ENCODE results near the gene SYNDIG1.

SYNDIG1 gene

DNA sequence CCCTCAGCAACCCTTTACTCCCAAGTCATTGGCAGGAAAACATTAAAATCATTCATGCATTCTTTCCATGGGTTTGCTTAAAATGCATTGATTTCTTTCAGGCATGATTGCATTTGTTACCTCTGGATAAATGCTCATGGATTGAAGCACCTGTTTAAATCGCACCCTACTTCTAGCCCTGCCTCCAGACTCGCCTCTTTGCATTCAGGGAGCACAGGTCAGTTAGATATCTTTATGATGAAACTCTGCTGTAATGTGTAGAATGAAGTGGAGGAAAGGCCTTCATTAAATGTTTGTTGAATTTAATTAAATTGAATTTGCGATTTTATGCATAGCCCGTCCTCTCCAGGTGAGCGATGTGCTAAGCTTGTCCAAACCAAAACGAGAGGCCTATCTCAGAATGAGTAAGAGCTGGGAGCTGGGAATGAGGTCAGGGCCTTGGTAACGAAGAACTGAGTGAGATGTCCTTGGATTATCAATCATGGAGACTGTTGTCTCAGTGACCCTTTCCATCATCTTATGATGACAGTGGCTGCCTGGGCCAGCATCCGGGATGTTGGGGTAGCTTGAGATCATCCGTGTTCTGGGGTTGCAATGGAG lies 210.1 kb downstream of the SYNDIG1 start:
- TF ChIP-seq, protein P1, sequence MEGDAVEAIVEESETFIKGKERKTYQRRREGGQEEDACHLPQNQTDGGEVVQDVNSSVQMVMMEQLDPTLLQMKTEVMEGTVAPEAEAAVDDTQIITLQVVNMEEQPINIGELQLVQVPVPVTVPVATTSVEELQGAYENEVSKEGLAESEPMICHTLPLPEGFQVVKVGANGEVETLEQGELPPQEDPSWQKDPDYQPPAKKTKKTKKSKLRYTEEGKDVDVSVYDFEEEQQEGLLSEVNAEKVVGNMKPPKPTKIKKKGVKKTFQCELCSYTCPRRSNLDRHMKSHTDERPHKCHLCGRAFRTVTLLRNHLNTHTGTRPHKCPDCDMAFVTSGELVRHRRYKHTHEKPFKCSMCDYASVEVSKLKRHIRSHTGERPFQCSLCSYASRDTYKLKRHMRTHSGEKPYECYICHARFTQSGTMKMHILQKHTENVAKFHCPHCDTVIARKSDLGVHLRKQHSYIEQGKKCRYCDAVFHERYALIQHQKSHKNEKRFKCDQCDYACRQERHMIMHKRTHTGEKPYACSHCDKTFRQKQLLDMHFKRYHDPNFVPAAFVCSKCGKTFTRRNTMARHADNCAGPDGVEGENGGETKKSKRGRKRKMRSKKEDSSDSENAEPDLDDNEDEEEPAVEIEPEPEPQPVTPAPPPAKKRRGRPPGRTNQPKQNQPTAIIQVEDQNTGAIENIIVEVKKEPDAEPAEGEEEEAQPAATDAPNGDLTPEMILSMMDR (IDR thresholded peaks at IDR 0.05; ENCODE audit: low read depth, low read length, missing control alignments): no peak
- in situ Hi-C loops (cut with HindIII; ENCODE audit: low sequenced_read_pairs): no loop called here
- no peak overlapping the region for H3K4me3 ChIP-seq (ENCODE audit: low read depth, low read length)
- DNase-seq (ENCODE audit: low read depth): no peak

DNA sequence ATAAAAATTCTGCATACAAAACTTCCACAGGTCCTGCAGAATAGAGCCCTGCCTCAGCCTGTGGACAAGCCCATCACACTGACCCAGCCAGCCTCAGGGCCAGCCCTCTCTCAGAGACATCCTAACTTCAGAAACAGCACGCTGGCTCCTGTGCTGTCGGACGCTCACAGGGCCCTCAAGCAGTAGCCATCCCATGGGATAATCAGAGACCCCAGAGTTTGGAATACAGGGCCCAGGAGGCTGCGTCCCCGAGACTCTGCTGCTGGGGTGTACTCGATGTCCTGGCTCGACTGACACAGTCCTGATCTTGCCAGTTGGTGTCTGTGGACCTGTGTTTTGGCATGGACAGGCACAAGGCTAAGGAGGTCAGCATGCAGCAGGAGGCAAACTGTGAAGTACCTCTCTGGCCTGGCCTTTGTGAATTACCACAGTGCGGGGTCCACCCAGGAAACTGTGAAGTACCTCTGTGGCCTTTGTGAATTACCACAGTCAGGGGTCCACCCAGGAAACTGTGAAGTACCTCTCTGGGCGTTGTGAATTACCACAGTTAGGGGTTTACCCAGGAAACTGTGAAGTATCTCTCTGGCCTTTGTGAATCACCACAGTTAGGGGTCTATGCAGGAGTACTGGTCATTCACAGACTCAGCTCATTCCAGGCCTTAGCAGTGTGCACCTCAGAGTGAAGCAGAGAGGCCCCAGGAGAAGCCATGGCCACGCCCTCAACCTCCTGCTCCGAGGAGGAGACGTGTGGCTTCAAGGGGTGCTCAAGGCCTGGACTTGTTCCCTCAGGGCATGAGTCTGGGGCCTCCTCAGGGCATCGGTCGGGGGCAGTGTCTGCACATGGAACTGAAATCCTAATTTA lies 212.4 kb downstream of the SYNDIG1 start:
- DNase-seq (ENCODE audit: low read depth): no peak
- H3K4me3 ChIP-seq (ENCODE audit: low read depth, low read length): no peak overlapping the region
- in situ Hi-C loops (cut with HindIII; ENCODE audit: low sequenced_read_pairs): no loop called here
- TF ChIP-seq, protein P1 (IDR thresholded peaks at IDR 0.05; ENCODE audit: low read depth, low read length, missing control alignments): no peak

GRCh38 chr20:24682496-24682985 lies 213.1 kb downstream of the SYNDIG1 start:
- in situ Hi-C loops (cut with HindIII; ENCODE audit: low sequenced_read_pairs): no loop called here
- H3K4me3 ChIP-seq (ENCODE audit: low read depth, low read length): no peak overlapping the region
- no peak for DNase-seq (ENCODE audit: low read depth)
- TF ChIP-seq, protein P1 (IDR thresholded peaks at IDR 0.05; ENCODE audit: low read depth, low read length, missing control alignments): no peak

GRCh38 chr20:24683676-24684075 lies 214.2 kb downstream of the SYNDIG1 start:
- TF ChIP-seq, protein P1 (IDR thresholded peaks at IDR 0.05; ENCODE audit: low read depth, low read length, missing control alignments): no peak
- H3K4me3 ChIP-seq (ENCODE audit: low read depth, low read length): no peak overlapping the region
- in situ Hi-C loops (cut with HindIII; ENCODE audit: low sequenced_read_pairs): no loop called here
- no peak for DNase-seq (ENCODE audit: low read depth)

DNA sequence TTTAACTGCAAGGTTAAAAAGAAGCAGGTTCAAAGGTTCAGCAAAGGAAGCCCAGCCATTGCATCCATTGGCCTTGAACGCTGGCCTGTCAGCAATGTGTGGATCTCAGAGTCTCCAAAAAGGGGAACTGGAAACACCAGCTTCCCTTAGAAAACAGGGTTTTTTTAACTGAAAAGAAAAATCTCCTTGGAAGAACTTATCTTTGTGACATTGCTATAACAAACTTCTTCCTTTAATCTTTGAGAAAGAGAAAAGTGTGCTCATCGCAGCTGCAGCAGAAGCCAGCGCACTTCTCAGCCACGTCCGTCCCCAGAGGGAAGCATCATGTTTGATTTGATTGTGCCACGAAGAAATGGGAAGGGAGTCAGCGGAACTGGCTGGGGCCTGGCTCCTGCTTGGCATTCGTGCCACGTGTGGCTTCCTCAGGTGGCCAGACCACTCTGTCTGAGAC lies 215.0 kb downstream of the SYNDIG1 start:
- in situ Hi-C loops (cut with HindIII; ENCODE audit: low sequenced_read_pairs): no loop called here
- H3K4me3 ChIP-seq (ENCODE audit: low read depth, low read length): no peak overlapping the region
- TF ChIP-seq, protein P1 (IDR thresholded peaks at IDR 0.05; ENCODE audit: low read depth, low read length, missing control alignments): no peak

DNA sequence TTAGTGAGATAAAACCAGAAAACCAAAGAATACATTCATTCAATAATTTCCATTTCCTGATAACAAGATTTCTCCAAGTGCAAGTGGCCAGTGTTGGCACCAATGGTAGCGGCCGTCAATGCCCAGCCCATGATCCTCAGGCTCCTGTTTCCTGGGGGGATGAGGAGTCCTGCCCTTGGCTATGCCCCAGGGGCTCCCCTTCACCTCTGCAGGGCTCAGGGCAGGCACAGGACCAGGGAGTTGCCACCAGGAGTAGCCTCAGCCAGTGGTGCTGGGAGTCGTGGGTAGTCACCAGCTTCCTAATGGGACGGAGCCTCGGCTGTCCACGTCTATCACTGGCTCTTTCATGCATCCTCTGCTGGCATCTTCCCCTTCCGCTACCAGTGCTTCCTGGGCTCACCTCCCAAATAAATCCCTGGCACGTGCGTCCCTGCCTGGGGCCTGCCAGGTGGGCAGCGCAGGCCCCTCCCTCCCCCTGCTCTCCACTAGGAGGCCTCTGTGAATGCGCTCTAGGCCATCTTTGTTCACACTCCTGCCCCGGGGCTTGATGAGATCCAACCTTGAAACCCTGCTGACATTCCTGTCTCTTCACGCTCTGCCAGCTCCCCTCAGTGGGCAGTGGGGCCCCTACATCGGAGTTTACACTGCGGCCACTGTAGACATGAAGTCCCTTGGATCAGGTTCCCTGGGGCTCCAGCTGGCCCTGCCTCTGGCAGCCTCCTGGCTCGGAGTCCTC lies 215.7 kb downstream of the SYNDIG1 start:
- H3K4me3 ChIP-seq (ENCODE audit: low read depth, low read length): no peak overlapping the region
- in situ Hi-C loops (cut with HindIII; ENCODE audit: low sequenced_read_pairs): no loop called here
- TF ChIP-seq, protein P1 (IDR thresholded peaks at IDR 0.05; ENCODE audit: low read depth, low read length, missing control alignments): no peak
- no peak for DNase-seq (ENCODE audit: low read depth)

More for the DNA sequence above, 215.0 kb downstream of the SYNDIG1 start:
- DNase-seq (ENCODE audit: low read depth): no peak

Measured in astrocyte of the cerebellum (primary cell).